Ishikawa (cell line): ENCODE results near the gene POU4F3.

ENCODE experiments used
- CEBPB ChIP-seq: IDR thresholded peaks from 2 replicates; pipeline ENCODE4 v1.6.1; 2012
- CREB1 ChIP-seq: IDR thresholded peaks from 2 replicates; pipeline ENCODE4 v1.6.1; 2012; ENCODE audit warnings: low read depth
- EGR1 ChIP-seq: IDR thresholded peaks from 2 replicates; pipeline ENCODE4 v1.6.1; 2012
- EP300 ChIP-seq: IDR thresholded peaks from 2 replicates; pipeline ENCODE4 v1.6.1; 2012; ENCODE audit warnings: borderline replicate concordance
- FOXM1 ChIP-seq: IDR thresholded peaks from 2 replicates; pipeline ENCODE4 v1.6.1; 2012; ENCODE audit warnings: low read depth, borderline replicate concordance
- NFIC ChIP-seq: IDR thresholded peaks from 2 replicates; pipeline ENCODE4 v1.6.1; 2012
- RAD21 ChIP-seq: IDR thresholded peaks from 2 replicates; pipeline ENCODE4 v1.6.1; 2012; ENCODE audit warnings: low read depth
- TAF1 ChIP-seq: IDR thresholded peaks from 2 replicates; pipeline ENCODE4 v1.6.1; 2012; ENCODE audit warnings: low read depth, mild to moderate bottlenecking
- TCF12 ChIP-seq: IDR thresholded peaks from 2 replicates; pipeline ENCODE4 v1.6.1; 2012; ENCODE audit warnings: low read depth
- TEAD4 ChIP-seq: IDR thresholded peaks from 2 replicates; pipeline ENCODE4 v1.6.1; 2012
- YY1 ChIP-seq: IDR thresholded peaks from 2 replicates; pipeline ENCODE4 v1.6.1; 2012; ENCODE audit warnings: low read depth
- ZBTB7A ChIP-seq: IDR thresholded peaks from 2 replicates; pipeline ENCODE4 v1.6.1; 2012; ENCODE audit warnings: low read depth
- TF ChIP-seq, protein P1 (sequence below): IDR thresholded peaks from 2 replicates; pipeline ENCODE4 v1.6.1; 2012
- TF ChIP-seq, protein P2 (sequence below): IDR thresholded peaks from 2 replicates; pipeline ENCODE4 v1.6.1; 2012
- TF ChIP-seq, protein P3 (sequence below): IDR thresholded peaks from 2 replicates; pipeline ENCODE4 v1.6.1; 2012; ENCODE audit warnings: low read depth, mild to moderate bottlenecking

POU4F3 gene

DNA sequence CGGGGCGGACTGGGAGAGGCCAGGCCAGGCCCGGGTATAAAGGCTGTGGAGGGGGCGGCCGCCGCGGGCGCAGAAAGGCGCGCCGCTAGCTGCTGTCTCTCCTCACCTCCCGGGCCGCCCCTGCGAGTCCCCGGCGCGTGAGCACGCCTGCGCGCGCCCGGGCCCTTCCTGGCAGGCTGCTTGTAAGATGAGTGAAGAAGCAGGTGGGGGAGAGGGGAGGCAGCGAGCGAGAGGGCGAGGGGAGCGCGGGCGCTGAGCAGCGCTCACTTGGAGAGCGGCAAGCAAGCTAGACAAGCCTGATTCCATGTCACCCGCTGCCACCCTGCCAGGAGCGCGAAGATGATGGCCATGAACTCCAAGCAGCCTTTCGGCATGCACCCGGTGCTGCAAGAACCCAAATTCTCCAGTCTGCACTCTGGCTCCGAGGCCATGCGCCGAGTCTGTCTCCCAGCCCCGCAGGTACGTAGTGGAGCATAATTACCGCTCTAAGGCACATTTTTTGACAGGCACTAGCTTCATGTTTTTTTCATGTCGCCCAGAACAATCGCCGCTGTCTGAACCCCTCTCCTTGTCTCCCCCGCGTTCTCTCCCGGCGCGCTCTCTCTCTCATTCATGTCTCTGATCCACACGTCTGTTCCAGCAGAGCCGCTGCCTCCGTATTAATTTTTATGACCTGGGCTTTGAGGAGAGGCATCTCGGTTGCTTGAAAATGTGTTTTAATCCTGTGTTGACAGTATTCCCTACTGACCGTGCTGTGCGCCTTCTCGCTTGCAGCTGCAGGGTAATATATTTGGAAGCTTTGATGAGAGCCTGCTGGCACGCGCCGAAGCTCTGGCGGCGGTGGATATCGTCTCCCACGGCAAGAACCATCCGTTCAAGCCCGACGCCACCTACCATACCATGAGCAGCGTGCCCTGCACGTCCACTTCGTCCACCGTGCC lies at the start of gene POU4F3:
Gene POU4F3, plus strand, starts transcription at position 66 of the 941 bp plus-strand sequence. Its CDS starts 274 bp downstream, at position 340.
- TF ChIP-seq YY1 = no peak
- no peak for TF ChIP-seq ZBTB7A
- no peak for TF ChIP-seq FOXM1
- TF ChIP-seq EP300 = no peak
- no peak for TF ChIP-seq RAD21
- no peak for TF ChIP-seq NFIC
- TF ChIP-seq CREB1 = no peak
- TF ChIP-seq, protein P1, sequence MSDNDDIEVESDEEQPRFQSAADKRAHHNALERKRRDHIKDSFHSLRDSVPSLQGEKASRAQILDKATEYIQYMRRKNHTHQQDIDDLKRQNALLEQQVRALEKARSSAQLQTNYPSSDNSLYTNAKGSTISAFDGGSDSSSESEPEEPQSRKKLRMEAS = no peak
- TF ChIP-seq TCF12 = no peak

- TF ChIP-seq, protein P2, sequence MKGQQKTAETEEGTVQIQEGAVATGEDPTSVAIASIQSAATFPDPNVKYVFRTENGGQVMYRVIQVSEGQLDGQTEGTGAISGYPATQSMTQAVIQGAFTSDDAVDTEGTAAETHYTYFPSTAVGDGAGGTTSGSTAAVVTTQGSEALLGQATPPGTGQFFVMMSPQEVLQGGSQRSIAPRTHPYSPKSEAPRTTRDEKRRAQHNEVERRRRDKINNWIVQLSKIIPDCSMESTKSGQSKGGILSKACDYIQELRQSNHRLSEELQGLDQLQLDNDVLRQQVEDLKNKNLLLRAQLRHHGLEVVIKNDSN = no peak
- TF ChIP-seq TEAD4 (no peak), NFIC (no peak), EP300 (no peak), ZBTB7A (no peak), TAF1 (no peak), TCF12 (no peak), FOXM1 (no peak), EGR1 (no peak), RAD21 (no peak), CREB1 (no peak), YY1 (no peak), CEBPB (no peak)
Observed at GRCh38 chr5:146290318-146290717, 48.3 kb upstream of the POU4F3 start.

- peak; percentile 54 for TF ChIP-seq RAD21
- TF ChIP-seq NFIC = no peak
- TF ChIP-seq CEBPB = no peak
- no peak for TF ChIP-seq YY1
- no peak for TF ChIP-seq ZBTB7A
- TF ChIP-seq, protein P3, sequence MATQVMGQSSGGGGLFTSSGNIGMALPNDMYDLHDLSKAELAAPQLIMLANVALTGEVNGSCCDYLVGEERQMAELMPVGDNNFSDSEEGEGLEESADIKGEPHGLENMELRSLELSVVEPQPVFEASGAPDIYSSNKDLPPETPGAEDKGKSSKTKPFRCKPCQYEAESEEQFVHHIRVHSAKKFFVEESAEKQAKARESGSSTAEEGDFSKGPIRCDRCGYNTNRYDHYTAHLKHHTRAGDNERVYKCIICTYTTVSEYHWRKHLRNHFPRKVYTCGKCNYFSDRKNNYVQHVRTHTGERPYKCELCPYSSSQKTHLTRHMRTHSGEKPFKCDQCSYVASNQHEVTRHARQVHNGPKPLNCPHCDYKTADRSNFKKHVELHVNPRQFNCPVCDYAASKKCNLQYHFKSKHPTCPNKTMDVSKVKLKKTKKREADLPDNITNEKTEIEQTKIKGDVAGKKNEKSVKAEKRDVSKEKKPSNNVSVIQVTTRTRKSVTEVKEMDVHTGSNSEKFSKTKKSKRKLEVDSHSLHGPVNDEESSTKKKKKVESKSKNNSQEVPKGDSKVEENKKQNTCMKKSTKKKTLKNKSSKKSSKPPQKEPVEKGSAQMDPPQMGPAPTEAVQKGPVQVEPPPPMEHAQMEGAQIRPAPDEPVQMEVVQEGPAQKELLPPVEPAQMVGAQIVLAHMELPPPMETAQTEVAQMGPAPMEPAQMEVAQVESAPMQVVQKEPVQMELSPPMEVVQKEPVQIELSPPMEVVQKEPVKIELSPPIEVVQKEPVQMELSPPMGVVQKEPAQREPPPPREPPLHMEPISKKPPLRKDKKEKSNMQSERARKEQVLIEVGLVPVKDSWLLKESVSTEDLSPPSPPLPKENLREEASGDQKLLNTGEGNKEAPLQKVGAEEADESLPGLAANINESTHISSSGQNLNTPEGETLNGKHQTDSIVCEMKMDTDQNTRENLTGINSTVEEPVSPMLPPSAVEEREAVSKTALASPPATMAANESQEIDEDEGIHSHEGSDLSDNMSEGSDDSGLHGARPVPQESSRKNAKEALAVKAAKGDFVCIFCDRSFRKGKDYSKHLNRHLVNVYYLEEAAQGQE = no peak
Observed at GRCh38 chr5:146291421-146292074, 47.1 kb upstream of the POU4F3 start.

DNA sequence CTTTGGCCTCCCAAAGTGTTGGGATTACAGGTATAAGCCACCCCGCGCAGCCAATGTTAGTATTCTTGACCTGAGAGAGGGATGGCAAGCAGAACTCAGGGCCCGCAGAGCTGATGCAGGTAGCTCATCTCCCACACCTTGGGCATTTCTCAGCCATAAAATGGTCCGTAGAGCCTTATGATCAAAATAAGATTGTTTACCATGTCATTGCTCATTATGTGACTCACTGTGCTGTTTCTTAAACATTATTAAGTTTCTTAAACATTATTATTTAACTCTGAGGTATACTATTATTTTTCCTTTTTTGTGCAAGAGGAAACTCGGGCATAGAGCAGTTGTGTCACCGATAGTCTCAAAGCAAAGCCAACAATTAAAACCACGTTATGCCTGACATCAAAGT lies 42.4 kb upstream of the POU4F3 start:
- no peak for TF ChIP-seq RAD21
- TF ChIP-seq YY1 = no peak
- TF ChIP-seq, protein P1 = no peak
- TF ChIP-seq ZBTB7A = no peak
- TF ChIP-seq CREB1 = no peak
- TF ChIP-seq, protein P3 = no peak
- no peak for TF ChIP-seq TAF1
- TF ChIP-seq TCF12 = no peak
- TF ChIP-seq, protein P2 = no peak
- no peak for TF ChIP-seq EGR1
- no peak for TF ChIP-seq FOXM1
- TF ChIP-seq CEBPB = no peak
- no peak for TF ChIP-seq TEAD4
- TF ChIP-seq EP300 = no peak
- TF ChIP-seq NFIC = no peak

DNA sequence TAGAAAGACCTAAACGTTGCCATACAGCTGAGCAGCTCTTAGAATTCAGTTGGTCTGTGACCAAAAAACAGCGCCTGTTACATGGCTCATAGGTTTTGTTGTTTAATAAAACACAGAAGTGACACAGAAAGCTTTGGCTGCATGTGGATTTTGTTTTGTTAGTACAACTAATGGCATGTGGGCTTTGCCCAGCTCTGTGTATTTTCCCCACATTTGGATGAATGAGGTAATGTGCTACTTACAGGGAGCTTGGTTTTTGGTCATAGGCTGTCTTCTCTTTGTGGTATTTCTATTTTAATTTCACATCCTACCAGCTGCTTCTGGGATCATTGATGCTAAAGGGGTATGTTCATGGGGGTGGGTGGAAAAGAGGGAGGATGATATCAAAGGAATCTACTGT lies 37.0 kb upstream of the POU4F3 start:
- TF ChIP-seq TAF1 = no peak
- no peak for TF ChIP-seq ZBTB7A
- TF ChIP-seq RAD21 = no peak
- TF ChIP-seq, protein P1 = no peak
- TF ChIP-seq TEAD4 = no peak
